Brain microvascular endothelial cell (primary cell): ENCODE data around the gene CNST.

ENCODE experiments used
- DNase-seq: peaks from one replicate; pipeline ENCODE4 v3.0.0-alpha.2; 2020
- H3K27ac ChIP-seq: fragments of 250-450 bp; sonication (Bioruptor Pico); 2 replicates; pipeline ENCODE4 v1.5.1; 2020; ENCODE audit warnings: mild to moderate bottlenecking, moderate library complexity
- H3K27me3 ChIP-seq: fragments of 250-450 bp; sonication (Bioruptor Pico); replicated peaks from 2 replicates; pipeline ENCODE4 v1.5.1; 2020; ENCODE audit warnings: mild to moderate bottlenecking
- H3K36me3 ChIP-seq: fragments of 250-450 bp; sonication (Bioruptor Pico); replicated peaks from 2 replicates; pipeline ENCODE4 v1.5.1; 2020; ENCODE audit warnings: mild to moderate bottlenecking
- H3K4me3 ChIP-seq: 2 replicates; pipeline ENCODE4 v1.5.1; 2011; ENCODE audit warnings: low read depth, mild to moderate bottlenecking, control low read depth, low read length, moderate library complexity
- CTCF ChIP-seq: IDR thresholded peaks from 2 replicates; pipeline ENCODE4 v1.5.1; 2011; ENCODE audit warnings: low read depth, mild to moderate bottlenecking, moderate library complexity, low read length, control low read depth, inconsistent platforms; ENCODE audit errors: missing control alignments
- in situ Hi-C: cut with HindIII; loops from 2 replicates; pipeline ENCODE4 v1.10.0; 2017; ENCODE audit warnings: low sequenced_read_pairs, low pct_ligation_motif_present

CNST gene

DNA sequence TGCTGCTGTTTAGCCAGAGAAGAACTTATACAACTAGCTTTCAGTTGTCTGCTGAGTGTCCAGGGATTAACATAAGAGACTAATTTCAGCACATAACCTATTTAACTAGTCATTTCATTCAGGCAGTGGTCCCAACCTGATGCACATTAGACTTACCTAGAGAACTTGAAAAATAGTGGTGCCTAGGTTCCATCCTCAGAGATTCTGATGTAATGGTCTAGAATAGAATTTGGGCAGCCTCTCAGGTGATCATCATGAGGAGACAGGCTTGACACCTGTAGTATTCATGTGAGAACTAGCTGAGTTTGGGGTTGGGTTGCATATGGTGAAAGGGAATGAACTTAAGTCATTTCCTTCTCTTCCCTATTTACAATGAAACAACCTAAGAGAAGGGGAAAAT lies 24.8 kb downstream of the CNST start:
- DNase-seq = no peak
- Histone ChIP-seq H3K36me3 (no peaks in the 10 kb centered on the region), H3K4me3 (no peak overlapping the region), H3K27ac (no peak overlapping the region), H3K27me3 (no peaks in the 10 kb centered on the region)
- in situ Hi-C loops = no loop called here
- TF ChIP-seq CTCF = no peak

DNA sequence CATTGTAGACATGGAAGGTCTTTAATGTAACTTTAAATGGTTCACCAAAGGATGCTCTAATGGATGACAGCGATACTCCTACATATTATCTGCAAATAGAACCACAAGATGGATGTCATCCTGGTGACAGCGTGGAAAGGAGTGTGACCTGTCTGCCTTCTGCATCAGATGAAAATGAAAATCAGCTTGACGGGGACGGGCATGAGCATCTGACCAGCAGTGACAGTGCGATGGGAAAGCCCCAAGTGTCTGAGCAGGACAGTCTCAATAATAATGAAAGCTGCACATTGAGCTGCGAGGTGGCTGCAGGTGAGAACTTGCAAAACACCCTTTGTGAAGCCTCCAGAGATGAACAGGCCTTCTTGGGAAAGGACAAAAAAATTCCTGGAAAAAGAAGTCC lies 25.2 kb downstream of the CNST start:
- no peak overlapping the region for H3K4me3 ChIP-seq
- DNase-seq = no peak
- in situ Hi-C loops = no loop called here
- no peaks in the 10 kb centered on the region for H3K36me3 ChIP-seq
- no peak overlapping the region for H3K27ac ChIP-seq
- TF ChIP-seq CTCF = no peak
- no peaks in the 10 kb centered on the region for H3K27me3 ChIP-seq

GRCh38 chr1:246591958-246592357 lies 25.7 kb downstream of the CNST start:
- in situ Hi-C loops = no loop called here
- no peak overlapping the region for H3K4me3 ChIP-seq
- H3K36me3 ChIP-seq = no peaks in the 10 kb centered on the region
- H3K27me3 ChIP-seq = no peaks in the 10 kb centered on the region
- peak overlapping the region; percentile 49 for H3K27ac ChIP-seq
- no peak for DNase-seq
- no peak for TF ChIP-seq CTCF

GRCh38 chr1:246592695-246593094 lies 26.4 kb downstream of the CNST start:
- DNase-seq = peak; percentile 90
- H3K36me3 ChIP-seq = no peaks in the 10 kb centered on the region
- in situ Hi-C loops = no loop called here
- no peak for TF ChIP-seq CTCF
- no peaks in the 10 kb centered on the region for H3K27me3 ChIP-seq
- H3K4me3 ChIP-seq = no peak overlapping the region
- H3K27ac ChIP-seq = peak overlapping the region; percentile 49

DNA sequence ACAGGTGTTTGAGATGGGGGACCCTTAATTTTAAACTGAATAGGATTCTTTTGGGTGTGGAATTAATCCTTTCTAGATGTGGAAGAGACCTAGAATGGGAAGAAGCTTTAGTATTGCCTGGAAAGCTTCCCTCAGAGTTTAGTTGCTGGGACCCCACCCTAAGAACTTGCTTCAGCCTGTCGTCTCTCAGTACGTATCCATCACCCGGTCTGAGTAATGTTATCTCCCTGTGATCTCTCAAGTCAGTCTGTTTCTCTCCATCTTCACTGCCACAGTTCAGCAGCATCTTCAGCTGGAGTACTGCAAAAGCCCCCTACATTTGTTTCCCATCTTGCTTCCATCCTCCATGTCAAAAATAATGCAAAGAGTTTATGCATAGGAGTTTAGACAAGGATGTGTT lies 28.9 kb downstream of the CNST start:
- DNase-seq = no peak
- in situ Hi-C loops = no loop called here
- no peaks in the 10 kb centered on the region for H3K27me3 ChIP-seq
- no peak overlapping the region for H3K4me3 ChIP-seq
- H3K27ac ChIP-seq = no peak overlapping the region
- no peak for TF ChIP-seq CTCF
- H3K36me3 ChIP-seq = no peaks in the 10 kb centered on the region

GRCh38 chr1:246597340-246597739 lies 31.1 kb downstream of the CNST start:
- DNase-seq = peak; percentile 84
- H3K36me3 ChIP-seq = no peaks in the 10 kb centered on the region
- in situ Hi-C loops = no loop called here
- H3K4me3 ChIP-seq = no peak overlapping the region
- H3K27ac ChIP-seq = peak overlapping the region; percentile 42
- H3K27me3 ChIP-seq = no peaks in the 10 kb centered on the region
- no peak for TF ChIP-seq CTCF
